ENCODE data around the gene ZNF30.

The ZNF30 gene

GRCh38 chr19:34926685-34927375 is at the start of gene ZNF30:
TSS of gene ZNF30 (plus strand) at chr19:34926903. CDS start at chr19:34929948, 3,045 bp downstream.
- H3K27ac ChIP-seq (ENCODE audit: poor library complexity, severe bottlenecking), result peak within 1 kb of the TSS; percentile 37
- DNase-seq (ENCODE audit: low spot score) (peak; percentile 87), ATAC-seq (ENCODE audit: low read depth) (peak; percentile 99)
- TF ChIP-seq CTCF (IDR thresholded peaks at IDR 0.05; ENCODE audit: poor library complexity, severe bottlenecking), result no peak
- peak within 1 kb of the TSS; percentile 44 for H3K4me3 ChIP-seq (ENCODE audit: severe bottlenecking)
- H3K27me3 ChIP-seq (ENCODE audit: insufficient read depth, poor library complexity, severe bottlenecking), result no peaks in the 10 kb centered on the region
- H3K9me3 ChIP-seq (ENCODE audit: severe bottlenecking), result no peaks in the 10 kb centered on the region
- H3K36me3 ChIP-seq (ENCODE audit: low read depth), result peaks cover under 1% of the 10 kb centered on the region; the same call in 1 of the 2 replicates
- peaks cover 4% of the 10 kb centered on the region for H3K4me1 ChIP-seq (ENCODE audit: insufficient read depth, poor library complexity, severe bottlenecking)

GRCh38 chr19:34879563-34879962 is 47.1 kb upstream of the ZNF30 start:
- Histone ChIP-seq H3K4me1 (ENCODE audit: insufficient read depth, poor library complexity, severe bottlenecking) (no peaks in the 10 kb centered on the region), H3K4me3 (ENCODE audit: severe bottlenecking) (no peak overlapping the region), H3K36me3 (ENCODE audit: low read depth) (no peaks in the 10 kb centered on the region), H3K27ac (ENCODE audit: poor library complexity, severe bottlenecking) (no peak overlapping the region), H3K9me3 (ENCODE audit: severe bottlenecking) (no peaks in the 10 kb centered on the region), H3K27me3 (ENCODE audit: insufficient read depth, poor library complexity, severe bottlenecking) (no peaks in the 10 kb centered on the region)
- DNase-seq (ENCODE audit: low spot score) (no peak), ATAC-seq (ENCODE audit: low read depth) (no peak)
- TF ChIP-seq CTCF (IDR thresholded peaks at IDR 0.05; ENCODE audit: poor library complexity, severe bottlenecking), result no peak

- no peak for ATAC-seq (ENCODE audit: low read depth)
- no peaks in the 10 kb centered on the region for H3K36me3 ChIP-seq (ENCODE audit: low read depth)
- H3K4me1 ChIP-seq (ENCODE audit: insufficient read depth, poor library complexity, severe bottlenecking), result no peaks in the 10 kb centered on the region
- DNase-seq (ENCODE audit: low spot score), result no peak
- H3K9me3 ChIP-seq (ENCODE audit: severe bottlenecking), result no peaks in the 10 kb centered on the region
- H3K27ac ChIP-seq (ENCODE audit: poor library complexity, severe bottlenecking), result no peak overlapping the region
- no peak for TF ChIP-seq CTCF (IDR thresholded peaks at IDR 0.05; ENCODE audit: poor library complexity, severe bottlenecking)
- no peaks in the 10 kb centered on the region for H3K27me3 ChIP-seq (ENCODE audit: insufficient read depth, poor library complexity, severe bottlenecking)
- H3K4me3 ChIP-seq (ENCODE audit: severe bottlenecking), result no peak overlapping the region
Observed at GRCh38 chr19:34880034-34880433, 46.7 kb upstream of the ZNF30 start.

GRCh38 chr19:34881982-34882381 is 44.7 kb upstream of the ZNF30 start:
- TF ChIP-seq CTCF (IDR thresholded peaks at IDR 0.05; ENCODE audit: poor library complexity, severe bottlenecking), result no peak
- no peaks in the 10 kb centered on the region for H3K27me3 ChIP-seq (ENCODE audit: insufficient read depth, poor library complexity, severe bottlenecking)
- H3K9me3 ChIP-seq (ENCODE audit: severe bottlenecking), result peaks cover 3% of the 10 kb centered on the region
- ATAC-seq (ENCODE audit: low read depth), result peak; percentile 68; the same call in 2 of the 3 replicates
- H3K4me3 ChIP-seq (ENCODE audit: severe bottlenecking), result no peak overlapping the region
- H3K4me1 ChIP-seq (ENCODE audit: insufficient read depth, poor library complexity, severe bottlenecking), result no peaks in the 10 kb centered on the region
- no peak for DNase-seq (ENCODE audit: low spot score)
- no peak overlapping the region for H3K27ac ChIP-seq (ENCODE audit: poor library complexity, severe bottlenecking)
- H3K36me3 ChIP-seq (ENCODE audit: low read depth), result no peaks in the 10 kb centered on the region

GRCh38 chr19:34888091-34888490 is 38.6 kb upstream of the ZNF30 start:
- DNase-seq (ENCODE audit: low spot score) (no peak), ATAC-seq (ENCODE audit: low read depth) (no peak)
- Histone ChIP-seq H3K36me3 (ENCODE audit: low read depth) (no peaks in the 10 kb centered on the region), H3K27ac (ENCODE audit: poor library complexity, severe bottlenecking) (no peak overlapping the region), H3K27me3 (ENCODE audit: insufficient read depth, poor library complexity, severe bottlenecking) (no peaks in the 10 kb centered on the region), H3K4me3 (ENCODE audit: severe bottlenecking) (no peak overlapping the region), H3K4me1 (ENCODE audit: insufficient read depth, poor library complexity, severe bottlenecking) (no peaks in the 10 kb centered on the region), H3K9me3 (ENCODE audit: severe bottlenecking) (peaks cover 3% of the 10 kb centered on the region)
- TF ChIP-seq CTCF (IDR thresholded peaks at IDR 0.05; ENCODE audit: poor library complexity, severe bottlenecking), result no peak
